SK-MEL-5 (cell line): Measurements from ENCODE around the gene COL16A1. TPM values are rescaled to one million over a fixed set of nuclear protein-coding genes. Genes with fewer than 3 reads are reported as not detected.

Source experiments
- DNase-seq: peaks from one replicate; pipeline ENCODE4 v3.0.0-alpha.2; 2016; ENCODE audit warnings: low read depth, low spot score
- in situ Hi-C: cut with HindIII; loops from 2 replicates; pipeline ENCODE4 v1.10.0; 2016; ENCODE audit warnings: low sequenced_read_pairs, high pct_unique_total_duplicates, low pct_unique_long_range_greater_than_20kb
- total RNA-seq: library from RNA; depleted of rRNA; stranded (reverse); fragments of >200 nt; shearing (Covaris generic); gene quantifications from 2 replicates; pipeline ENCODE4 v1.2.3, GENCODE V29; 2014

COL16A1 gene
- total RNA-seq, 1 experiment from 2014 or later = 5.6 TPM

DNA sequence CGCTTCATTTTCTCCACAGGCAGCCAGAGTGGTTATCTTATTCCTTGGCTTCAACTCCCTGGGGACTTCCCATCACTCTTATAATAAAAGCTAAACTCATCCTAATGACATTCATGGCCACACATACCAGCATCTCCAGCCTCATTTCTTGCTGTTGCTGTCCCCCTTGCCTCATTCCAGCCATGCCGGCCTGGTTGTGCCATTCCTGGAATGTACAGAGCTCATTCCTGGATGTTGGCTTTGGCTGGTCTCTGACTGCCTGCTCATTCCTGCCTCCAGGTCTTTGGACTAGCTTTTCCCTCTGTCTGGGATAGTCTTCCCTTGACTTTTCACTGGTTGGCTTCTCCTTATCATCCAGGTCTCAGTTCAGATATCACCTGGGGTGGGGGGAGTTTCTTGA is 56.7 kb downstream of the COL16A1 start:
- in situ Hi-C loops = no loop called here
- no peak for DNase-seq

DNA sequence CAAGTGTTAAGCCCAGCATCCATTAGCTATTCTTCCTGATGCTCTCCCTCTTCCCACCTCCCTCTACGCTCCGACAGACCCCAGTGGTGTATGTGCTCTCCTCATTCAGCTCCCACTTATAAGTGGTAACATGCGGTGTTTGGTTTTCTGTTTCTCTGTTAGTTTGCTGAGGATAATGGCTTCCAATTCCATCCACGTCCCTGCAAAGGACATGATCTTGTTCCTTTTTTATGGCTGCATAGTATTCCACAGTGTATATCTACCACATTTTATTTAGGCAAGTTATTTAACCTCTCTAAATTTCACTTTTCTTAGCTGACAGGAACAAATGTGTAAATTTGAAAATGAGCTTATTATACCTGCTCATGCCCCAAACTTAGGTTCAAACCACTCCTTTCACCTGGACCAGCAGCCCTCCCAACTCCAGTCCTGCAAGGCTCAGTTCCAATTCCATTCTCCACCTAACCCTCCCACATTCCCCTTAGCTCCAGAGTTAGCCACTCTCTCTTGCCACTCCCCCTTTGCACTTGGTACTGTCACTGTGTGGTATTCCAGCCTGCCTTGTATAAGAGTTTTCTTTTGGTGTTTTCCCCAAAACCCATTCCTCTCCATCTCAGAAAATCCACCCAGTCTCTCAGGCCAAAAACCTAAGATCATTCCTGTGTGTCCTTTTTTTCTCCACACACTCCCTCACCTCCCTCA is 57.4 kb downstream of the COL16A1 start:
- no peak for DNase-seq
- in situ Hi-C loops = no loop called here

DNA sequence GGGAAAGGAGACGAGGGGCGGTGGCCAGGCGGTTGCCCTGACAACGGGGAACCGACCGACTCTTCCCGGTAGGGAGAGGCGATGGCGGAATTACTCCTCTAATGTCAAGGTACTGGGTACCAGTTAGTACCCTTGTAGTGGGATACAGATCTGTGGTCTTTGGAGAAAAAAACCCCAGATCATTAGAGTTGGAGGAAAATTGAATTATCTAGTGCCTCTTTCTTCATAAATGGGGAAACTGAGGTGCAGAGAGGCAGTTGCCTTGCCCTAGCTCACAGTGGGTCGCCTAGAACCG is 58.6 kb downstream of the COL16A1 start:
- DNase-seq = no peak
- in situ Hi-C loops = no loop called here

DNA sequence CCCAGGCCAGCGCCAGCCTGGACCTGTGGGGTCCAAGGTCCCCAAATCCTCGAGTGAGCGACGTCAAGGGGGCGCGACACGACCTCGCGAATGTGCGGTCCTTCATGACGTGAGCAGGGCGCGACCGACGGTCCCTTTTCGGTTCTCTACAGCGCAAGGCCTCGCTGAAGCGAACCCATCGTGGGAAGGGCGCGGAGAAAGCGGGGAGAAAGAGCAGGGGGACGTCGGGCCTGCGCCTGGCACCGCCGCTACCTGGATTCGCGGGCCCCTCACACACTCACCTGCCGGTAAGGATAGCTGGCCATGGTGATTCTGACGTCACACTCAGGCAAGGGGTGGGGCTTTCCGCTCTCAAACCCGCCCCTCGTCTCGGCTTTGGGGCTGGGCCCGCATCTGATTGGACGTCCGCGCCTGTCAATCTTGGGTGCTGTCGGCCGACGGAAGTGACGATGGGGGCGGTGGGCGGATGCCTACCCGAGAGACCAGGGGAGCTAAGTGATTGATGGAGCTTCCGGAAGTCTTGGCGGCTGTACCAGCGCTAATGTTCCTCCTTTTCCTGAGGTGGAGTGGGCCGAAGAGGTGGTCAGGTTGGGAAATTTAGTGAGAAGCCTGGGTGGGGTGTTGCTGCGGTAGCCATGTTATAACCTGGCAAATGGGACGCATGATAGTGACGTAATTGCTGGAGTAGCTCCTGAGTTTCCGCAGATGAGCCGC is 59.1 kb downstream of the COL16A1 start, which contains the start of gene PEF1:
PEF1 (minus strand) TSS at position 317 of the 714 bp plus-strand sequence; CDS start at position 305, 12 bp downstream.
- in situ Hi-C loops = no loop called here

DNA sequence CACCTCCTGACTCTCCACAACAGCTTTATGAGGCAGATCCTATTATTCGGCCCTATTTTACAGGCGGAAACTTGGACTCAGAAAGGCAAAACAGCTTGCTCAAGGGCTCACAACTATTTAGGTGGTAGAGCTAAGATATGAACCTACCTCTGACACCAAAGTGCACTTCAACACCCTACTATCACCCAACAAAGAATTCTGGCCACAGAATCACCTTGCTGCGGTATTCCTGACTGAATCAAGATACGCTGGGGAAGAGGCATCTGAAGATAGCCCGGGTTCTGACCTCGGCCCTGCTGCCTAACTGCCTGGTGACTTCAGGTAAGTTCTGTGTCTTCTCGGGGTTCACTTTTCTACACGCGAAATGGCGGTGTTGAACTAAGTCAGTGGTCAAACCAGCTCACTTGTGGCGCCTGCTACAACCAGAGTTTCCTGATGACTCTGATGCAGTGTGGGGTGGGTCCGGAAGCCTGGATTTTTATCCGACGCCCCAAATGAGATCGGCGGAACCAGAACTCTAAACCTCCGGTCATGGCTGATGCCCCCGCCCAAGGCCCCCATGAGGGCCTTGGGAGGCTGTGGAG is 59.7 kb downstream of the COL16A1 start:
- in situ Hi-C loops = no loop called here
- DNase-seq = no peak

More for the DNA sequence above, 59.1 kb downstream of the COL16A1 start, which contains the start of gene PEF1:
- peak; percentile 96 for DNase-seq

DNA sequence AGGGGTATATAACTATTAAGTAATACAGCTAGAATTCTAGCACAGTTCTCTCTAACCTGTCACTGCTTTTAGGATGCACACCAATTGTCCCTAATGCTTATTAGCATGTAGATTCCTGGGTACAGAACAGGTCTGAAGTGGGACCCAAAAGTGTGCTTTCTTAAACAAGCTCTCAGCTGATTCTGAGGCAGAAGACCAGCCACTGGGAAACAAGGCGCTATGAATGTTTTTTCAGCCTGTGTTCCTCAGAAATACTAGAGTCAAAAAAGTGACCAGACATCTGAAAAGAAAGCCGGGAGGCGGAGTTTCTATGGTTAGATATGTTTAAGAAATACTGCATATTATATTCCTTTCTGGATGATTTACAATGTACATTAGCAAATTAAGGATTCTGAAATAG is 60.9 kb downstream of the COL16A1 start:
- DNase-seq = no peak
- in situ Hi-C loops = no loop called here

DNA sequence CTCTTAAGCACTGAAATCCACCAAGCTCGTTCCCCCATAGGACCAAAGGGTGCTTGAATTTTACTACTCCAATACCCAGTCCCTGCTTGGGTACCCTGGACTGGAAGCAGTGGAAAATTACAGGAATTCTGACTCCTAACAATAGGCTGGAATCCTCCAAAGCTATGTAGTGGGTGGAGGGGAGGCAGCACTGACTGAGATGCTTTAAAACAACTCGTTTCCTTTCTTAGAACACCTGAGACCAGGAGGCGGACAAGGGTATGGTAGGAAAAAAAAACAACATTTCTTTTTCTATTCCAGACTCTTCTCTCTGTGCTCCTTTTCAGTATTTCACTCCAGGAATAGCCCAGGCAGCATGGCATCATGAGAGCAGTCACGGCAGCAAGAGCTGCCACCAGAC is 61.5 kb downstream of the COL16A1 start:
- in situ Hi-C loops = no loop called here
- no peak for DNase-seq

DNA sequence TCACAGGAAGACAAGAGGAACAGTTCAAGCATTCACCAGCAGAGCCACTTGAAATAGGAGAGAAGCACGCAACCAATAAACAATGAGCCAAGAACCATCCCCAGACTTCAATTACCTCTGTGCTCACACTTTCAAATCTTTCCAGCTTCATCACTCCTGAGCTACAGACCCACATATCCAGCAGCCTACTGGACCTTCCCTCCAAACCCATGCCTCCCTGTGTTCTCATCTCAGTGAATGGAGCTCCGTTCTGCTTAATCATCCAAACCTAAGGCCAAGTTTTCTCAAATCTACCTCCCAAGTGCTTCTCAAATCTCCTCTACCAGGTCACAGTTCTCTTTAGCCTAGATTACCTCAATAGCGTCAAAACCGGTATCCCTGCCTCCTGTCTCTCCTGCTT is 62.9 kb downstream of the COL16A1 start:
- DNase-seq = no peak
- in situ Hi-C loops = no loop called here

DNA sequence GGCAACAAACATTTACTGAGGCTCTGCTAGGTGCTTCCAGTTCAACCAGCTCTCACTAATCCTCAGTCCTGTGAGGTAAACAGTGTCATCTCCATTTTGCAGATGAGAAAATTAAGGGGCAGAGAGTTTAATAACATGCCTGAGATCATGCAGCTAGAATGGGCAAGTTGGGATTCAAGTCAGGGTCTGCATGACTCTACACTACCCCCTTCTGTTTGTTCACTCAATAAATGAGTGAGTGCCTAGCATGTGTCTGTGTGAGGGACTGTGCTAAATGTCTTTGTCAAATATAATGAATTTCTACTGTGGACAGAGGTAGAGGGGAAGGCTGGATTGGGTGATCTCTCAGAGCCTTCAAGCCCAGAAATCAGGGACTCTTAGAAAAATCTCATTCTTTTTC is 63.6 kb downstream of the COL16A1 start:
- DNase-seq = no peak
- in situ Hi-C loops = no loop called here

DNA sequence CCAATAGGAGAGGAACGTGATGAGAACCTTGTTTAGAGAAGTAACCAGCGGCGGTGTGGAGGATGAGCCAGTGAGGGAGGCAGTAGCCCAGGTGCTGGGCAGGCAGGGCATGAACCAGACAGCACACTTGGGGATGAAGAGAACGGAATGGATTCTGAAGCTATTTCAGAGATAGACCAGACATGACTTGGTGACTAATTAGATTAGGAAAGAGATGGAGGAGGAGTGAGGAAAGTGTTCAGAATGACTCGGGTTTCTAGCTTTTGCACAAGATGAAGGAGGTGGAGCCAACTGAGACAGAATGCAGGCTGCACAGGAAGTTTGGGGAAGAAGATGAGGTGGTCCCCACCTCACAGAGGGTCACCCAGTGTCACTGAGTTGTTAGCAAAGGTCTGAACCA is 64.3 kb downstream of the COL16A1 start:
- in situ Hi-C loops = no loop called here
- no peak for DNase-seq

DNA sequence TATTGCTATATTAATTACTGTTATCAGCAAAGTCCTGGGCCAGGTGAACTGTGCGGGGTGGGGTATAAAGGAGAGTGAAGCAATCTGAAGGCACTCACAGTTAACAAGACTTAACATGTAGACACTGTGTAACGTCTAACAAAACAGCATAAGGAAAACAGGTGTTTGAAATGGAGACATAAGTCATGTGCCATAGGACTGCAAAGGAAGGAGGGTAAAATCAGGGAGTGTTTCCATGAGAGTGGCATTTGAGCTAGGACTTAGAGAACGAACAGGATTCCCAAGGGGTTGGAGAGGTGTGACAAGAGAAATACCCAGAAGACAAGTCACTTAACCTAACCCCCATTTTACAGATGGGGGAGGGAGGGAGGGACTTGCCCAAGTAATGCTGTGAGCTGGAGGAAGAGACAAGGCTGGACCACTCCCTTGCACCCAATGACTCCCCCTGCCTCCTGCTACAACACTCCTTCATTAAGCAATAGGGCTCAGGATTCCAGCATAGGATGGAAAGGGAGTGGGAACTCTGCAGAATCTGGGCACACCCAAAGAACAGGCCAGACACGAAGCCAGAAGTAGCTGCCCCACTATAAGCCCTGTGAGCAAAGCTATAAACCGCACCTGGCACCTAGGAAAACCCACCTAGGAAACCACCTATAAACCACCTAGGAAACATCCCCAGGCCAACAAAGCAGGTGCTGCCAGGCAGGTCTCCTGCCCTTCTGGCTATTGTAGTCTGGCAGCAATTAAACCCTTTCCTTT is 65.7 kb downstream of the COL16A1 start:
- in situ Hi-C loops = no loop called here
- DNase-seq = no peak

DNA sequence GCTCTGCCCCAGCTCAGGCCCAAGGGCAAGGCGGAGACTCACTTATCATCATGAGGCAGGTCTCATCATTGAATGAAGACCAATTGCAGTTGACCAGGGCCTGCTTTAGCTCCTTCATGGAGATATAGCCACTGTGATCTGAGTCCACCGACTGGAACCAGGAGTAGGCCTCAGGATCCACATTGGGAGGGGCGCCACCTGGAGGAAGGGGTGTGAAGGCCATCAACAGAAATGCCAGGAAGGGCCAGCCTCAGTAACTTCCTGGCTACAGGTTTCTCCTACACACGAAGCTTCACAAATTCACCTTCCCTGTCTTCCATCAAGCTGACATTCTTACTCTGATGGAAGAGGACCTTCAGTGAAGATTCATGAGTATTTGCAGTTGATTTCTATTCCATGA is 70.7 kb downstream of the COL16A1 start:
- DNase-seq = peak; percentile 56
- in situ Hi-C loops = no loop called here

DNA sequence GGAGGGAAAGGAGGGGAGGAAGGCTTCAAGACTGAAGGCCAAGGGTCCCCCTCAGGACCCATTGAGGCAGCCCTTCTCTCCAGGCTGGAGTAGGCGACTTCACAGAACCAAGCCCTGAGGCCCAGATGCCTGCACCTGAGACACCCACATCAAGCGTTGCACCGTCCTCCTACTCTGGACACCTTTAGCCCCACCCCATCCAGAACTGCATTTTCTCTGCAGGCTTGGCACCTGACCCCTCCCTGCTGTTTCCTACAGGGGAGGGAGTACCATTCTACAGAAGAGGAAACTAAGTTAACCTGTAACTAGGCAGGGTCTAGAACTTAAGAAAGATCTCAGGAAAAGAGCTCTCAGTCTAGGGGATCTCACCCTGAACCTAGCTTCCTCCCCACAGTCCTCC is 71.2 kb downstream of the COL16A1 start:
- no peak for DNase-seq
- in situ Hi-C loops = no loop called here

DNA sequence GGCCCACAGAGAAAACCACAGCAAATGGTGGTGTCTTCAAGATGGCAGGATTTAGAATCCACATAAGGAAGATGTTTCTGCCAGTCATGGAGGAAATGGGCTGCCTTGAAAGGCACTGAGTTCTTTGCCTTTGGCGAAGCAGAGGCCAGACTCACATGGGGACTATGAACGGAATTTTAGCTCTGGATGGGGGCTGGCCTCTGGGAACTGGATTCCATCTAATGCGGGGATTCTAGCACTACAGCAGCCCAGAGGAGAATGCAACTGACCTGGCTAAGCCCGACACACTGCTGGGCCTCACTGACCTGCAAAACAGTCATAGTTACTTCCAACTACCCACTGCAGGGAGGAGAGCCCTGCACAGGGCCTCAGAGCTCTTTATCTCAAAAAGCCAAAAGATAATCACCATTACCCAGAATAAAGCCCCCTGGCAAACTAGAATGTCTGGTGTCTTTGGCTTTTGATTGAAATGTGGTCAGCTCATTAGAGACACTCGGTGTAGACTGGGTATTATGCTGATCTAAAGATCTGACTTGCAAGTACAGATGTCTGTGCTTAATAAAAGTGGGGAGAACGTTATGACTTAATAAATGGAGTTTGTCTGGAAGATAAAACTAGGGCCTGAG is 74.8 kb downstream of the COL16A1 start:
- in situ Hi-C loops = no loop called here
- DNase-seq = no peak

DNA sequence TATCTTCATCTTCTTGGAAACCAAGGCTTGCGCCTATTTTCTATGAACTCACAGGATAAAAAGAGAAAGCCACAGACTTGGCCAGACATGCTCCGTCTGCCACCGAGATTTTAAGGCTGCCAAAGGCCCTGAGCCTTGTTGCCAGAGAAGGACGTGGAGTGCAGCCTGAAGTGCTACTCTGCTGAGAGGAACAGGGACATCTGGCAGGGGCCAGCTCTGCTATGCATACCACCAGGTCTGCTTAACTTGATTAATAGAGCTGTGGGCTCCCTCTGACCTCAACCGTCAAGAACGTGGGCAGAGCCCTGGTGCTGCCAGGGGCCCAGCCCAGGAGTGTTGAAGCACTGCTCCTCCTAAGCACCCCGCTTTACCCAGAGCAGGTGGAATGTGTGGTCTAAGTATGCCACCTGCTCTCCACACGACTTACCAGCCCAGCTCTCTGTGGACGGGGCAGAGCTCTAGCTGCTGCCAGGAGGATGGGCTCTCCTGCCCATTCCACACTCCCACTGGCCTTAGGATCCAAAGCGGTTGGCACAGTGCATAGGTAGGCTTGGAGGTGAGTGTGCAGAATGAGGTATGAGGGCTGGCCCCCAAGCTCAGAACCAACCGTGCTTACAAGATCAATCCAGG is 75.8 kb downstream of the COL16A1 start:
- in situ Hi-C loops = no loop called here
- no peak for DNase-seq

DNA sequence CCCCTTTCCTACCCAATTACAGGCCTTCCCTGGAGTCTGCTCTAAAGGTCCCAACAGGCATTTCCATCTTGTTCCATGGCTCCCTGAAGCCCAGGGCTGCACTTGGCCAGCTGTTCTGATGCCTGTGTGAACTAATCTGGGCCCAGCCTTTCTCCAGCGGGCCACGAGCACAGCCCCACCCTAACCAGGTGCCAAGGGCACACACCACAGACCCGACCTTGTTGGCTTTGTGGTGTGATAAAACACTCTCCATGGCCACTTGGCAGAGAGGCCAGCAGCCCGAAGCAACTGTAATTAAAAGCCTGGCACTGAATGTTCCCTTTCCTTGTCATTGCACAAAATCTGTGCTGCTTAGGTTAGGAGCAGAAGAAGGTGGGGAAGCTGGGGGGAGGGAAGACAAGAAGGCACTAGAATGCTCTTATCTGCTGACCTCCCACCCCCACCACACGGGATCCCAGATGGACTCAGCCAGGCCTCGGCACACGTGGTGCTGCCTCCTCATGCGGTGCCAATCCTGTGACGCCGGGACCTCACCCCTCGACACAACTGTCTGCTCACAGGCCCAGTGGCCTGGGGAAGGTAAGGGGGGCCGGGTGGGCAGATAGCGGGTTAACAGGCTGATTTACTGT is 76.4 kb downstream of the COL16A1 start:
- no peak for DNase-seq
- in situ Hi-C loops = no loop called here
